Smooth muscle cell (in vitro differentiated cells): Measurements from ENCODE around the gene VPS18. TPM values are rescaled to one million over a fixed set of nuclear protein-coding genes. Genes with fewer than 3 reads are reported as not detected.

Experiments
- DNase-seq: peaks from one replicate; lab custom pipeline; 2025; ENCODE audit not compliant: unreplicated experiment; lab: John Stamatoyannopoulos, UW
- H2AFZ ChIP-seq: fragments of 200-600 bp; sonication (generic); 2 replicates; pipeline ENCODE4 v1.6.0; 2016; ENCODE audit warnings: antibody characterized with exemption, low read depth, mild to moderate bottlenecking
- H3F3A ChIP-seq: fragments of 200-600 bp; sonication (generic); 2 replicates; pipeline ENCODE4 v1.6.0; 2017; ENCODE audit warnings: antibody characterized with exemption, low read depth
- H3K27ac ChIP-seq: fragments of 200-600 bp; sonication (generic); 2 replicates; pipeline ENCODE4 v1.5.1; 2016; ENCODE audit warnings: low read depth, mild to moderate bottlenecking
- H3K27me3 ChIP-seq: fragments of 200-600 bp; sonication (generic); 2 replicates; pipeline ENCODE4 v1.6.1; 2016; ENCODE audit warnings: low read depth, mild to moderate bottlenecking
- H3K36me3 ChIP-seq: fragments of 200-600 bp; sonication (generic); 2 replicates; pipeline ENCODE4 v1.5.1; 2016; ENCODE audit warnings: low read depth
- H3K4me1 ChIP-seq: fragments of 200-600 bp; sonication (generic); 2 replicates; pipeline ENCODE4 v1.5.1; 2016; ENCODE audit warnings: low read depth
- H3K4me2 ChIP-seq: fragments of 200-600 bp; sonication (generic); 2 replicates; pipeline ENCODE4 v1.6.0; 2016; ENCODE audit warnings: mild to moderate bottlenecking
- H3K4me3 ChIP-seq: fragments of 200-600 bp; sonication (generic); 2 replicates; pipeline ENCODE4 v1.5.1; 2016; ENCODE audit warnings: mild to moderate bottlenecking
- H3K79me2 ChIP-seq: fragments of 200-600 bp; sonication (generic); 2 replicates; pipeline ENCODE4 v1.6.0; 2016; ENCODE audit warnings: low read depth, mild to moderate bottlenecking
- H3K9ac ChIP-seq: fragments of 200-600 bp; sonication (generic); 2 replicates; pipeline ENCODE4 v1.6.0; 2016; ENCODE audit warnings: low read depth
- H3K9me3 ChIP-seq: fragments of 200-600 bp; sonication (generic); replicated peaks from 2 replicates; pipeline ENCODE4 v1.5.1; 2016; ENCODE audit warnings: low read depth
- H4K20me1 ChIP-seq: fragments of 200-600 bp; sonication (generic); 2 replicates; pipeline ENCODE4 v1.6.0; 2016; ENCODE audit warnings: low read depth
- WGBS: methylation state at CpG from one replicate; pipeline ENCODE4 v1.1.7; 2016; ENCODE audit warnings: low lambda C conversion rate; 5-methylcytosine and 5-hydroxymethylcytosine counted together
- polyA plus RNA-seq: library from polyadenylated mRNA; unstranded; fragments of >200 nt; fragmentation: Nextera tagmentation; extraction: Ambion mirVana; gene quantifications from 2 replicates; pipeline ENCODE4 v1.2.1, GENCODE V29; 2016
- total RNA-seq: library from RNA; depleted of rRNA; stranded (reverse); fragments of >200 nt; gene quantifications from 2 replicates; pipeline ENCODE4 v1.2.3, GENCODE V29; 2014
- TF ChIP-seq, protein P1 (sequence below): fragments of 200-600 bp; sonication (generic); IDR thresholded peaks from 2 replicates; pipeline ENCODE4 v1.5.1; 2017; ENCODE audit warnings: borderline replicate concordance, mild to moderate bottlenecking, antibody characterized with exemption; ENCODE audit not compliant: insufficient read depth, poor library complexity, severe bottlenecking

Gene VPS18
- total and polyA plus RNA-seq, 2 experiments from 2014 or later, result 14.2 to 17.2 TPM

DNA sequence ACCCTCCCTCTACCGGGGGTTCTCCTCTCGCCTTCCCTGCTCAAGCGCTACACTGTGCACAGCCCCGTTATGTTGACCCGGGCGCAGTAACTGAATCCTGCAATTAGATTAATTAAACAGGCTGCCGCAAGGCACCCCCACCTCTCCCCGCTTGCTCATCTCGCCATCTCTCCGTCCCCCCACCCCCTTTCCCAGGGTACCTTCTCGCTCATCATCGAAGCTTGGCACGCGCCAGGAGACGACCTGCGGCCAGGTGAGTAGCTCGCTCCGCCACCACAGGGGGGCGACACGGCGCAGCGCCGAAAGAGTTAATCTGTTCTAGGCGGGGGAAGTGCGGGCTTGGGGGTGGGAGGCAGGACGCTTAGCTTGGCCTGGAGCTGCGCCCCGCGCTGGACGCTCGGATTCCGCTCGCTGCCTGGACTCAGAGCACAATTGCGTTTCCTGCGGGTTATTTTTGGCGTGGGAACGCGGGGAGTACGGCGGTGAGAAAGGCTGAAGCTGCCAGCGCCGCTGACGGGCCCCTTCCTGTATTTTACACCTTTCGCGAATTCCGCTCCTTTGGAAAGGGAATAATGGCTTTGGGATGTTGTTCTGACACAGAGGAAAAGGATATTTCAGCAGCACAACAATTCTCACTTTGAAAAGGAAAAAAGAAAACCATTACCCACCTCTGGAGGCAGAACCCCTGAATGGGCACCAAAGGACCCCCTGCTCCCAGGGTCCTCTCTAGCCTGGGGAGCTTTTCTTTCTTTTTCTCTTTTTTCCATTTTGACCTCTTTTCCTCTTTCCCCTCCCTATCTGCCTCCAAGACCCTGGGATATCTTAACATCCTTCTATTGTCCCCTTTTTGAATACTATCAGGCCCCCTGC, 36.4 kb downstream of the VPS18 start:
- peaks cover 47% of the 10 kb centered on the region for H3K4me1 ChIP-seq
- H3K27me3 ChIP-seq, result peaks cover 87% of the 10 kb centered on the region
- H3K9me3 ChIP-seq, result no peaks in the 10 kb centered on the region
- H3K9ac ChIP-seq, result no peak overlapping the region
- H3K4me2 ChIP-seq, result peak overlapping the region; percentile 90
- no peak for DNase-seq
- H3K27ac ChIP-seq, result no peak overlapping the region
- H3K79me2 ChIP-seq, result no peaks in the 10 kb centered on the region
- peaks cover 8% of the 10 kb centered on the region for H4K20me1 ChIP-seq
- WGBS, result 5% methylated on average over 46 of the region's 46 CpGs
- TF ChIP-seq, protein P1, sequence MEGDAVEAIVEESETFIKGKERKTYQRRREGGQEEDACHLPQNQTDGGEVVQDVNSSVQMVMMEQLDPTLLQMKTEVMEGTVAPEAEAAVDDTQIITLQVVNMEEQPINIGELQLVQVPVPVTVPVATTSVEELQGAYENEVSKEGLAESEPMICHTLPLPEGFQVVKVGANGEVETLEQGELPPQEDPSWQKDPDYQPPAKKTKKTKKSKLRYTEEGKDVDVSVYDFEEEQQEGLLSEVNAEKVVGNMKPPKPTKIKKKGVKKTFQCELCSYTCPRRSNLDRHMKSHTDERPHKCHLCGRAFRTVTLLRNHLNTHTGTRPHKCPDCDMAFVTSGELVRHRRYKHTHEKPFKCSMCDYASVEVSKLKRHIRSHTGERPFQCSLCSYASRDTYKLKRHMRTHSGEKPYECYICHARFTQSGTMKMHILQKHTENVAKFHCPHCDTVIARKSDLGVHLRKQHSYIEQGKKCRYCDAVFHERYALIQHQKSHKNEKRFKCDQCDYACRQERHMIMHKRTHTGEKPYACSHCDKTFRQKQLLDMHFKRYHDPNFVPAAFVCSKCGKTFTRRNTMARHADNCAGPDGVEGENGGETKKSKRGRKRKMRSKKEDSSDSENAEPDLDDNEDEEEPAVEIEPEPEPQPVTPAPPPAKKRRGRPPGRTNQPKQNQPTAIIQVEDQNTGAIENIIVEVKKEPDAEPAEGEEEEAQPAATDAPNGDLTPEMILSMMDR, result peak; percentile 52
- peak overlapping the region; percentile 52 for H3K4me3 ChIP-seq
- no peaks in the 10 kb centered on the region for H3K36me3 ChIP-seq
- no peak overlapping the region for H2AFZ ChIP-seq
- H3F3A ChIP-seq, result no peaks in the 10 kb centered on the region

DNA sequence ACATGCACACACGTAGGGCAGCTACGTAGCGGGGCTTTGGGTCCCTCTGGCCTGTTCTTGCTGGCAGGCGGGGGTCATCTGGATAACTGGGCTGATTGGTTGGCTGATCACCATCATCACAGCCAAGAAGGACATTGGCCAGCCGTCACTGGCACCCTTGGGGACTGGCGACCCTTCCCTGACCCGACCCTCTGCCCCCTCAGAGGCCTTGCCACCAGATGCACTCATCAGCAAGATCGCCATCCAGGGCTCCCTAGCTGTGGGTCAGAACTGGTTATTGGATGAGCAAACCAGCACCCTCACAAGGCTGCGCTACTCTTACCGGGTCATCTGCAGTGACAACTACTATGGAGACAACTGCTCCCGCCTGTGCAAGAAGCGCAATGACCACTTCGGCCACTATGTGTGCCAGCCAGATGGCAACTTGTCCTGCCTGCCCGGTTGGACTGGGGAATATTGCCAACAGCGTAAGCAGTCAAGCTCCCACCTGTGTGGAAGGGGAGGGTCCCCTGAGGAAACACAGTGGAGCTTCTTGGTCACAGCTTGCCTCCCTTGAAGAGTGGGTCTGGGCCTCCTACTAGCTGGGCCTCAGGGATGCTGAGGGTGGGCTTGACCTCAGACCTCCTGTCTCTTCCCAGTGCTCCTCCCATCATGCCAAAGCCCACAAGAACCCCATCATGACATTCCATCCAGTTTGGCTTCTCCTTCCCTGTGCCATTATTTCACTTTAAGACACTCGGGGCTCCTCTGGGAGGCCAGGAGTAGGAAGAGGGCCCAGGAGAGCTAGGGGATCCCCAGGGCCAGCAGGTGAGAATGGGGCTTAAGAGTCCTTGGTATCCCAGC, 37.3 kb downstream of the VPS18 start:
- no peak for DNase-seq
- Histone ChIP-seq H3F3A (no peaks in the 10 kb centered on the region), H2AFZ (no peak overlapping the region), H3K9ac (no peak overlapping the region), H3K27me3 (peaks cover 79% of the 10 kb centered on the region), H3K36me3 (no peaks in the 10 kb centered on the region), H3K4me1 (peaks cover 38% of the 10 kb centered on the region), H3K4me2 (no peak overlapping the region), H3K79me2 (no peaks in the 10 kb centered on the region), H4K20me1 (peaks cover 8% of the 10 kb centered on the region), H3K27ac (no peak overlapping the region), H3K4me3 (peak overlapping the region; percentile 52), H3K9me3 (no peaks in the 10 kb centered on the region)
- TF ChIP-seq, protein P1, result no peak
- 85% methylated on average over 16 of the region's 16 CpGs for WGBS

DNA sequence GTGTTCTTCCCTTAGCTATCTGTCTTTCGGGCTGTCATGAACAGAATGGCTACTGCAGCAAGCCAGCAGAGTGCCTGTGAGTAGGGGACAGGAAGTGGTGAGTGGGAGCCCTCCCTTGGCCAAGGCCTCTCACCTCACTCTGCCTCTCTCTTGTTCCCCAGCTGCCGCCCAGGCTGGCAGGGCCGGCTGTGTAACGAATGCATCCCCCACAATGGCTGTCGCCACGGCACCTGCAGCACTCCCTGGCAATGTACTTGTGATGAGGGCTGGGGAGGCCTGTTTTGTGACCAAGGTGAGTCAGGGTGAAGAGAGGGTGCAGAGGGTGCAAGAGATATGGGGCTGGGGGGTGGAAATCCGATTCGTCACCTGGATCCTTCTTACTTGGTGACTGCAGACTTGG, 37.9 kb downstream of the VPS18 start:
- DNase-seq, result no peak
- Histone ChIP-seq H3K27ac (no peak overlapping the region), H3K4me2 (no peak overlapping the region), H3K9me3 (no peaks in the 10 kb centered on the region), H3K79me2 (no peaks in the 10 kb centered on the region), H3F3A (no peaks in the 10 kb centered on the region), H3K9ac (no peak overlapping the region), H3K4me1 (peaks cover 37% of the 10 kb centered on the region), H3K27me3 (peaks cover 72% of the 10 kb centered on the region), H3K4me3 (no peak overlapping the region), H4K20me1 (peaks cover 8% of the 10 kb centered on the region), H3K36me3 (no peaks in the 10 kb centered on the region), H2AFZ (no peak overlapping the region)
- 75% methylated on average over 8 of the region's 8 CpGs for WGBS
- TF ChIP-seq, protein P1, result no peak
